A549 (cell line): ENCODE measurements around the gene CELF1. TPM values are rescaled to one million over a fixed set of nuclear protein-coding genes. Genes with fewer than 3 reads are reported as not detected.

Experiments used
- ATAC-seq, 2 experiments: fragments of 200-7000 bp in 1 of 2; fragments of >200 bp in 1 of 2; cut with Nextera tagmentation in 1 of 2; cut with Tn5 transposase in 1 of 2; 3 replicates each; pipeline versions ENCODE4 v1.8.0 to v1.9.1; 2018 to 2020; ENCODE audit warnings: mild to moderate bottlenecking in 1 of 2, moderate library complexity in 1 of 2
- CTCF ChIA-PET: fragments of 300-600 bp; sonication (Branson Sonifier 250); formaldehyde crosslinking; extraction: SDS; loops from one replicate; lab custom pipeline; 2021; ENCODE audit warnings: antibody characterized with exemption, inconsistent platforms; lab: Yijun Ruan, JAX
- POLR2A ChIA-PET: fragments of 350-600 bp; formaldehyde crosslinking; extraction: SDS; loops from one replicate; lab custom pipeline; 2021; ENCODE audit warnings: antibody characterized with exemption, inconsistent platforms; lab: Yijun Ruan, JAX
- DNase-seq, 2 experiments: peaks; one replicate each; pipeline versions ENCODE4 v3.0.0 to v3.0.0-alpha.2; 2011 to 2016; ENCODE audit warnings: low read depth in 1 of 2, low spot score in 1 of 2
- FAIRE-seq: peaks from 2 replicates; lab custom pipeline; 2011; peaks lifted over from hg19 to GRCh38; lab: Jason Lieb, UNC
- H3K27ac ChIP-seq, 2 experiments: fragments of >200 bp; sonication (Bioruptor Twin); formaldehyde crosslinking; 3 replicates each; pipeline ENCODE4 v1.5.1; 2016 to 2017
- H3K4me1 ChIP-seq: fragments of >200 bp; sonication (Bioruptor Twin); formaldehyde crosslinking; 3 replicates; pipeline ENCODE4 v1.6.1; 2016
- H3K4me2 ChIP-seq: fragments of >200 bp; sonication (Bioruptor Twin); formaldehyde crosslinking; 3 replicates; pipeline ENCODE4 v1.6.1; 2016
- H3K4me3 ChIP-seq: fragments of >200 bp; sonication (Bioruptor Twin); formaldehyde crosslinking; 3 replicates; pipeline ENCODE4 v1.5.1; 2016
- H3K9me3 ChIP-seq: fragments of >200 bp; sonication (Bioruptor Twin); formaldehyde crosslinking; 3 replicates; pipeline ENCODE4 v1.6.1; 2016
- BHLHE40 ChIP-seq: IDR thresholded peaks from 2 replicates; pipeline ENCODE4 v1.6.1; 2012; ENCODE audit warnings: low read depth, low read length, inconsistent platforms
- CEBPB ChIP-seq, 2 experiments: fragments of >200 bp in 1 of 2; sonication (Bioruptor Twin) in 1 of 2; formaldehyde crosslinking in 1 of 2; IDR thresholded peaks; 2 replicates each; pipeline ENCODE4 v1.6.1; 2012 to 2016
- CHD2 ChIP-seq: fragments of 150-350 bp; IDR thresholded peaks from 2 replicates; pipeline ENCODE4 v1.6.1; 2014; ENCODE audit warnings: low read length; ENCODE audit not compliant: partially characterized antibody
- CHD4 ChIP-seq: fragments of 200-600 bp; sonication (generic); IDR thresholded peaks from 2 replicates; pipeline ENCODE4 v1.6.1; 2016; ENCODE audit warnings: antibody characterized with exemption, mild to moderate bottlenecking, borderline replicate concordance
- CTCF ChIP-seq: fragments of >200 bp; sonication (Bioruptor Twin); formaldehyde crosslinking; IDR thresholded peaks from 3 replicates; pipeline ENCODE4 v1.5.1; 2016
- E2F6 ChIP-seq: IDR thresholded peaks from 2 replicates; pipeline ENCODE4 v1.6.1; 2012; ENCODE audit warnings: low read depth, borderline replicate concordance
- EHF ChIP-seq: fragments of 250-450 bp; sonication (Bioruptor Pico); IDR thresholded peaks from 2 replicates; pipeline ENCODE4 v1.5.0; 2020; ENCODE audit warnings: mild to moderate bottlenecking
- ELK1 ChIP-seq: fragments of 150-350 bp; IDR thresholded peaks from 2 replicates; pipeline ENCODE4 v1.6.1; 2014; ENCODE audit warnings: low read depth, mild to moderate bottlenecking, low read length
- ESRRA ChIP-seq: fragments of 150-350 bp; IDR thresholded peaks from 2 replicates; pipeline ENCODE4 v1.6.1; 2014; ENCODE audit warnings: mild to moderate bottlenecking, low read length, borderline replicate concordance
- FOSB ChIP-seq: fragments of 250-450 bp; sonication (Bioruptor Pico); IDR thresholded peaks from 2 replicates; pipeline ENCODE4 v1.5.0; 2020; ENCODE audit warnings: mild to moderate bottlenecking, moderate library complexity
- FOSL2 ChIP-seq, 2 experiments: fragments of 450-650 bp in 1 of 2; fragments of >200 bp in 1 of 2; sonication (Bioruptor Twin) in 1 of 2; formaldehyde crosslinking; IDR thresholded peaks; 2 replicates each; pipeline versions ENCODE4 v1.5.0 to v1.6.1; 2016 to 2020; ENCODE audit warnings: mild to moderate bottlenecking in 1 of 2, moderate library complexity in 1 of 2
- FOXS1 ChIP-seq: fragments of 250-450 bp; sonication (Bioruptor Pico); IDR thresholded peaks from 2 replicates; pipeline ENCODE4 v1.5.0; 2020; ENCODE audit warnings: mild to moderate bottlenecking, moderate library complexity
- HDAC2 ChIP-seq: fragments of 200-600 bp; sonication (generic); IDR thresholded peaks from 2 replicates; pipeline ENCODE4 v1.6.1; 2016
- HEYL ChIP-seq: fragments of 250-450 bp; sonication (Bioruptor Pico); IDR thresholded peaks from 2 replicates; pipeline ENCODE4 v1.8.0; 2021; ENCODE audit warnings: mild to moderate bottlenecking, moderate library complexity
- HMGXB4 ChIP-seq: fragments of 250-450 bp; sonication (Bioruptor Pico); IDR thresholded peaks from 2 replicates; pipeline ENCODE4 v1.5.0; 2021; ENCODE audit warnings: mild to moderate bottlenecking, moderate library complexity, borderline replicate concordance
- JUNB ChIP-seq: fragments of >200 bp; sonication (Bioruptor Twin); formaldehyde crosslinking; IDR thresholded peaks from 2 replicates; pipeline ENCODE4 v1.6.1; 2016
- KDM5A ChIP-seq: fragments of 200-600 bp; sonication (generic); IDR thresholded peaks from 2 replicates; pipeline ENCODE4 v1.6.1; 2016; ENCODE audit warnings: antibody characterized with exemption, mild to moderate bottlenecking
- MAFK ChIP-seq: fragments of 450-650 bp; IDR thresholded peaks from 2 replicates; pipeline ENCODE4 v1.6.1; 2014; ENCODE audit not compliant: partially characterized antibody
- NPAS2 ChIP-seq: fragments of 250-450 bp; sonication (Bioruptor Pico); IDR thresholded peaks from 2 replicates; pipeline ENCODE4 v1.8.0; 2022; ENCODE audit warnings: mild to moderate bottlenecking, moderate library complexity, borderline replicate concordance
- PHF8 ChIP-seq: fragments of 200-600 bp; sonication (generic); IDR thresholded peaks from 2 replicates; pipeline ENCODE4 v1.6.1; 2016; ENCODE audit warnings: low read depth, mild to moderate bottlenecking, antibody characterized with exemption, moderate library complexity, borderline replicate concordance
- POLR2A ChIP-seq: IDR thresholded peaks from 2 replicates; pipeline ENCODE4 v1.6.1; 2012; ENCODE audit warnings: mild to moderate bottlenecking, low read length
- RAD21 ChIP-seq, 2 experiments: fragments of >200 bp in 1 of 2; sonication (Bioruptor Twin) in 1 of 2; formaldehyde crosslinking in 1 of 2; IDR thresholded peaks in 1 of 2; conservative IDR thresholded peaks in 1 of 2; 2 replicates in 1 of 2; 3 replicates in 1 of 2; pipeline ENCODE4 v1.6.1; 2012 to 2018; ENCODE audit warnings: inconsistent platforms in 1 of 2
- RARB ChIP-seq: fragments of 250-450 bp; sonication (Bioruptor Pico); IDR thresholded peaks from 2 replicates; pipeline ENCODE4 v1.8.0; 2021; ENCODE audit warnings: mild to moderate bottlenecking, moderate library complexity
- RCOR1 ChIP-seq: fragments of 150-350 bp; IDR thresholded peaks from 2 replicates; pipeline ENCODE4 v1.6.1; 2014; ENCODE audit warnings: antibody characterized with exemption, low read length, low read depth
- REST ChIP-seq: fragments of 200-600 bp; sonication (generic); IDR thresholded peaks from 2 replicates; pipeline ENCODE4 v1.6.1; 2016; ENCODE audit warnings: antibody characterized with exemption, mild to moderate bottlenecking, moderate library complexity
- SREBF2 ChIP-seq: fragments of 450-650 bp; IDR thresholded peaks from 2 replicates; pipeline ENCODE4 v1.6.1; 2014; ENCODE audit warnings: mild to moderate bottlenecking, moderate library complexity
- TFCP2L1 ChIP-seq: fragments of 250-450 bp; sonication (Bioruptor Pico); IDR thresholded peaks from 2 replicates; pipeline ENCODE4 v1.5.0; 2021; ENCODE audit warnings: mild to moderate bottlenecking
- TP53 ChIP-seq: fragments of 250-450 bp; sonication (Bioruptor Pico); IDR thresholded peaks from 2 replicates; pipeline ENCODE4 v1.5.0; 2021; ENCODE audit warnings: mild to moderate bottlenecking, moderate library complexity
- ZFP36 ChIP-seq: fragments of 450-650 bp; IDR thresholded peaks from 2 replicates; pipeline ENCODE4 v1.6.1; 2014; ENCODE audit warnings: borderline replicate concordance; ENCODE audit not compliant: partially characterized antibody
- ZSCAN20 ChIP-seq: fragments of 250-450 bp; sonication (Bioruptor Pico); IDR thresholded peaks from 2 replicates; pipeline ENCODE4 v1.8.0; 2022; ENCODE audit warnings: mild to moderate bottlenecking, moderate library complexity
- WGBS: methylation state at CpG from one replicate; pipeline ENCODE4 v1.1.6; 2017; ENCODE audit errors: missing lambda C conversion rate; 5-methylcytosine and 5-hydroxymethylcytosine counted together
- polyA plus RNA-seq, 4 experiments: library from polyadenylated mRNA; depleted of rRNA in 3 of 4; stranded (reverse); fragments of >200 nt; fragmentation: RNase III in 1 of 4; extraction: RNeasy Plus Mini Kit Qiagen cat#74134 plus additional on column Dnase treatment in 1 of 4; gene quantifications; 2 replicates in 3 of 4; 3 replicates in 1 of 4; pipeline ENCODE4 v1.2.3, GENCODE V29; 2011 to 2017

Gene CELF1
- polyA plus RNA-seq, 2 of the 4 experiments (the other 2 are of a cell fraction), result 53.8 to 138 TPM

GRCh38 chr11:47578524-47579494 lies 25.9 kb upstream of the CELF1 start, which contains the start of the genes KBTBD4 and NDUFS3:
Gene KBTBD4, minus strand, starts transcription at chr11:47578970. Its CDS starts 19 bp downstream, at chr11:47578951.
Gene NDUFS3, plus strand, starts transcription at chr11:47579074. Its CDS starts 18 bp downstream, at chr11:47579092.
- H3K27ac ChIP-seq, result peak within 1 kb of the TSS; percentile 92 to 96
- no peaks in the 10 kb centered on the region for H3K9me3 ChIP-seq
- POLR2A ChIA-PET, result interaction anchor here (0.9 to 2.0 kb wide), 4 partner anchors 14 to 152 kb away, joined by 3 to 6 read pairs (median 4); partner anchors contain the start of genes AGBL2, CELF1, PSMC3 and PTPMT1
- CTCF ChIA-PET, result interaction anchor here (0.6 to 3.1 kb wide), 7 partner anchors 9 to 205 kb away, joined by 3 to 17 read pairs (median 4); partner anchors contain the start of gene CELF1
- ATAC-seq, result peak; percentile 95 to 96
- peak; percentile 90 to 92 for DNase-seq
- peak within 1 kb of the TSS; percentile 90 for H3K4me2 ChIP-seq
- no peak for FAIRE-seq
- peak within 1 kb of the TSS; percentile 88 for H3K4me3 ChIP-seq
- H3K4me1 ChIP-seq, result peaks cover 20% of the 10 kb centered on the region
- WGBS, result under 1% methylated on average over 46 of the region's 72 CpGs
- TF ChIP-seq REST (peak; percentile 42; the same call in 1 of the 2 replicates), RARB (CRISPR knock-in tag) (no peak), SREBF2 (no peak), ZSCAN20 (CRISPR knock-in tag) (no peak), JUNB (no peak), FOXS1 (CRISPR knock-in tag) (no peak), CEBPB (IDR thresholded peaks at IDR 0.05) (peak in 1 of 2 experiments; percentile 40; a peak in 1 of 4 replicates), CTCF (no peak), ELK1 (no peak), HMGXB4 (no peak), POLR2A (peak; percentile 78), NPAS2 (CRISPR knock-in tag) (no peak), EHF (CRISPR knock-in tag) (no peak), RCOR1 (no peak), TP53 (no peak), CHD4 (no peak), ZFP36 (no peak), FOSB (CRISPR knock-in tag) (no peak), TFCP2L1 (CRISPR knock-in tag) (no peak), E2F6 (0 out of 2 replicates have a peak, but pooled peaks have one; percentile 66), CHD2 (peak; percentile 58), MAFK (no peak), HEYL (CRISPR knock-in tag) (no peak), KDM5A (peak; percentile 97), ESRRA (peak; percentile 90), FOSL2 (IDR thresholded peaks at IDR 0.05) (no peak), FOSL2 (CRISPR knock-in tag; IDR thresholded peaks at IDR 0.05) (peak; percentile 54), HDAC2 (peak; percentile 81; the same call in 1 of the 2 replicates), RAD21 (conservative IDR thresholded peaks at IDR 0.05 in 1 of 2, IDR thresholded peaks at IDR 0.05 in 1 of 2) (peak in 1 of 2 experiments; percentile 20; a peak in 1 of 5 replicates), PHF8 (peak; percentile 51; the same call in 1 of the 2 replicates), BHLHE40 (no peak)
